ENCODE measurements around the gene AVL9.
"Not testable (repeated sequence)": the region's sequence is repeated elsewhere in the genome, so short reads cannot be mapped to it uniquely, and the experiment has no call there.

DNA sequence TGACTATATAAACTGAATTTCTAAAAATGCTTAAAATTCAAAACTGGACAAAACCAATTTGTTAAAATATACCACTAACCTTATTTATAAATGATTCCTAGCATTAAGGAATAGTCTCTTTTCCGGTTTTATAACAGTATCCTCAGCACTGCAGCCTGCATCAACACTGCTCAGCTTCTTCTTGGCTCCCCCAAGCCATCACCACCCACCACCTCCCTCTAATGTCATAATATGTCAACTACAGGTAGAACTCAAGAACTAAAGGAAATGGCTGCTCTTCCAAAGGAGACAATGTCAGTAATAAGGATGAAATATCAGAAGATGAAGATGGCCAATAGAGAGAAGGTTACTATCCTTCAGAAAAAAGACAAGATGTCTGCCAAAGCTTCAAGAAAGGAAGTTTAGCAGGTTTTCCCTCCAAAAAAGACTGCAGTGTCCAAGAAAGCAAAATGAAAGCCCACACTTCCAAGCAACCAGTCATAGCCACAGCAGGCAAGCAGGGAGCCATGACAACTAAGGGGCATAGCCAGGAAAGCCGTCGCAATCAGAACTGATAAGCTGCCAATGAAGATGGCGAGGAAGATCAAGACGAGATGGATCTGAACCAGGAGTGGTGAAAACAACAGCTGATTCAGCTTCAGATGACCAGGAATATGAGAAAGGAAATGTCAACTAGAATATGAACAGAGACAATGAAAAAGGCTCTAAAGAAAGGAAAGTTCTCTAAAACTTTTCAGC, 141.6 kb downstream of the AVL9 start:
- not testable (repeated sequence) for TF ChIP-seq EZH2 (IDR thresholded peaks at IDR 0.05; ENCODE audit: borderline replicate concordance, low read length)
- TF ChIP-seq, protein P1, sequence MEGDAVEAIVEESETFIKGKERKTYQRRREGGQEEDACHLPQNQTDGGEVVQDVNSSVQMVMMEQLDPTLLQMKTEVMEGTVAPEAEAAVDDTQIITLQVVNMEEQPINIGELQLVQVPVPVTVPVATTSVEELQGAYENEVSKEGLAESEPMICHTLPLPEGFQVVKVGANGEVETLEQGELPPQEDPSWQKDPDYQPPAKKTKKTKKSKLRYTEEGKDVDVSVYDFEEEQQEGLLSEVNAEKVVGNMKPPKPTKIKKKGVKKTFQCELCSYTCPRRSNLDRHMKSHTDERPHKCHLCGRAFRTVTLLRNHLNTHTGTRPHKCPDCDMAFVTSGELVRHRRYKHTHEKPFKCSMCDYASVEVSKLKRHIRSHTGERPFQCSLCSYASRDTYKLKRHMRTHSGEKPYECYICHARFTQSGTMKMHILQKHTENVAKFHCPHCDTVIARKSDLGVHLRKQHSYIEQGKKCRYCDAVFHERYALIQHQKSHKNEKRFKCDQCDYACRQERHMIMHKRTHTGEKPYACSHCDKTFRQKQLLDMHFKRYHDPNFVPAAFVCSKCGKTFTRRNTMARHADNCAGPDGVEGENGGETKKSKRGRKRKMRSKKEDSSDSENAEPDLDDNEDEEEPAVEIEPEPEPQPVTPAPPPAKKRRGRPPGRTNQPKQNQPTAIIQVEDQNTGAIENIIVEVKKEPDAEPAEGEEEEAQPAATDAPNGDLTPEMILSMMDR (IDR thresholded peaks at IDR 0.05; ENCODE audit: low read length): not testable (repeated sequence)
